Ishikawa (cell line): ENCODE measurements around the gene NELL1.
A peak's percentile ranks its signal among the peaks of the same experiment; 100 is the strongest.

Experiments used
- CEBPB ChIP-seq: IDR thresholded peaks from 2 replicates; pipeline ENCODE4 v1.6.1; 2012
- CREB1 ChIP-seq: IDR thresholded peaks from 2 replicates; pipeline ENCODE4 v1.6.1; 2012; ENCODE audit warnings: low read depth
- EGR1 ChIP-seq: IDR thresholded peaks from 2 replicates; pipeline ENCODE4 v1.6.1; 2012
- EP300 ChIP-seq: IDR thresholded peaks from 2 replicates; pipeline ENCODE4 v1.6.1; 2012; ENCODE audit warnings: borderline replicate concordance
- FOXM1 ChIP-seq: IDR thresholded peaks from 2 replicates; pipeline ENCODE4 v1.6.1; 2012; ENCODE audit warnings: low read depth, borderline replicate concordance
- MAX ChIP-seq: IDR thresholded peaks from 2 replicates; pipeline ENCODE4 v1.6.1; 2012
- NFIC ChIP-seq: IDR thresholded peaks from 2 replicates; pipeline ENCODE4 v1.6.1; 2012
- RAD21 ChIP-seq: IDR thresholded peaks from 2 replicates; pipeline ENCODE4 v1.6.1; 2012; ENCODE audit warnings: low read depth
- REST ChIP-seq: IDR thresholded peaks from 2 replicates; pipeline ENCODE4 v1.6.1; 2012; ENCODE audit warnings: low read depth, mild to moderate bottlenecking
- TAF1 ChIP-seq: IDR thresholded peaks from 2 replicates; pipeline ENCODE4 v1.6.1; 2012; ENCODE audit warnings: low read depth, mild to moderate bottlenecking
- TCF12 ChIP-seq: IDR thresholded peaks from 2 replicates; pipeline ENCODE4 v1.6.1; 2012; ENCODE audit warnings: low read depth
- TEAD4 ChIP-seq: IDR thresholded peaks from 2 replicates; pipeline ENCODE4 v1.6.1; 2012
- USF1 ChIP-seq: IDR thresholded peaks from 2 replicates; pipeline ENCODE4 v1.6.1; 2012
- YY1 ChIP-seq: IDR thresholded peaks from 2 replicates; pipeline ENCODE4 v1.6.1; 2012; ENCODE audit warnings: low read depth
- ZBTB7A ChIP-seq: IDR thresholded peaks from 2 replicates; pipeline ENCODE4 v1.6.1; 2012; ENCODE audit warnings: low read depth

NELL1 gene

GRCh38 chr11:20966489-20966888, 297.1 kb downstream of the NELL1 start:
- TF ChIP-seq ZBTB7A (no peak), FOXM1 (no peak), MAX (no peak), TAF1 (no peak), CREB1 (no peak), REST (no peak)

- peak; percentile 69 for TF ChIP-seq REST
- no peak for TF ChIP-seq YY1
These were observed 304.7 kb downstream of the NELL1 start for GRCh38 chr11:20973940-20974559.

GRCh38 chr11:20980736-20981135, 311.4 kb downstream of the NELL1 start:
- no peak for TF ChIP-seq EP300
- TF ChIP-seq NFIC = no peak
- TF ChIP-seq EGR1 = no peak
- TF ChIP-seq CEBPB = no peak
- TF ChIP-seq ZBTB7A = no peak
- no peak for TF ChIP-seq FOXM1
- TF ChIP-seq MAX = no peak
- TF ChIP-seq YY1 = no peak
- no peak for TF ChIP-seq REST
- TF ChIP-seq TAF1 = no peak
- TF ChIP-seq TCF12 = no peak
- TF ChIP-seq TEAD4 = no peak
- no peak for TF ChIP-seq RAD21
- no peak for TF ChIP-seq CREB1
- TF ChIP-seq USF1 = no peak

- no peak for TF ChIP-seq EP300
- TF ChIP-seq NFIC = no peak
- no peak for TF ChIP-seq TAF1
- no peak for TF ChIP-seq FOXM1
- no peak for TF ChIP-seq TEAD4
- no peak for TF ChIP-seq USF1
These were observed 321.1 kb downstream of the NELL1 start for GRCh38 chr11:20990447-20990846.

- no peak for TF ChIP-seq YY1
- TF ChIP-seq RAD21 = no peak
- TF ChIP-seq FOXM1 = no peak
- TF ChIP-seq TAF1 = no peak
- TF ChIP-seq CEBPB = no peak
- no peak for TF ChIP-seq USF1
- TF ChIP-seq NFIC = no peak
- TF ChIP-seq EP300 = no peak
- TF ChIP-seq REST = no peak
These were observed 322.1 kb downstream of the NELL1 start for GRCh38 chr11:20991471-20991870.
